Brain microvascular endothelial cell (primary cell): ENCODE data around the gene KLF13.

Source experiments
- DNase-seq: peaks from one replicate; pipeline ENCODE4 v3.0.0-alpha.2; 2020
- H3K27ac ChIP-seq: fragments of 250-450 bp; sonication (Bioruptor Pico); 2 replicates; pipeline ENCODE4 v1.5.1; 2020; ENCODE audit warnings: mild to moderate bottlenecking, moderate library complexity
- H3K27me3 ChIP-seq: fragments of 250-450 bp; sonication (Bioruptor Pico); replicated peaks from 2 replicates; pipeline ENCODE4 v1.5.1; 2020; ENCODE audit warnings: mild to moderate bottlenecking
- H3K36me3 ChIP-seq: fragments of 250-450 bp; sonication (Bioruptor Pico); replicated peaks from 2 replicates; pipeline ENCODE4 v1.5.1; 2020; ENCODE audit warnings: mild to moderate bottlenecking
- H3K4me3 ChIP-seq: 2 replicates; pipeline ENCODE4 v1.5.1; 2011; ENCODE audit warnings: low read depth, mild to moderate bottlenecking, control low read depth, low read length, moderate library complexity
- CTCF ChIP-seq: IDR thresholded peaks from 2 replicates; pipeline ENCODE4 v1.5.1; 2011; ENCODE audit warnings: low read depth, mild to moderate bottlenecking, moderate library complexity, low read length, control low read depth, inconsistent platforms; ENCODE audit errors: missing control alignments
- in situ Hi-C: cut with HindIII; loops from 2 replicates; pipeline ENCODE4 v1.10.0; 2017; ENCODE audit warnings: low sequenced_read_pairs, low pct_ligation_motif_present

Gene KLF13

GRCh38 chr15:31402511-31403056, 75.9 kb downstream of the KLF13 start:
- in situ Hi-C loops, result no loop called here
- peak overlapping the region; percentile 86 for H3K27ac ChIP-seq

DNA sequence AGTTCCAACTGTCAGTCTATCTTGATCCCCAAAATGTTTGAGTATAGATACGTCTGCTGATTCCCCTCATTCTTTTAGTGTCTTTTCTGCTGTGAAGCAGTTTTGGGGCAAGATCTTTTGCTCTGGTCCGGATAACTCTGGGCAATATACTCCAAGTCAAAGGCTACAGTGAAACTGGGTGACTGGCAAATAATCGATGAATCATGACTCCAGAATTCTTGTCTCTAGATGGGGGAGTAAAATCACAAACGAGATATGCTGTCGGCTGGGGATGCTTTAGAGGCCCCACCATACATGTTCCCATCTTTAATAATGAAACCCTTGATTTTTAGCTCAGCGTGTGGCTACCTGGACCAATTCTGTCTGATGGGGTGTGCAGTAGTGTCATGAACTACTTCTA, 76.5 kb downstream of the KLF13 start:
- TF ChIP-seq CTCF, result no peak
- Histone ChIP-seq H3K27ac (peak overlapping the region; percentile 86), H3K36me3 (no peaks in the 10 kb centered on the region), H3K4me3 (no peak overlapping the region), H3K27me3 (no peaks in the 10 kb centered on the region)
- in situ Hi-C loops, result no loop called here
- DNase-seq, result peak; percentile 52

More at GRCh38 chr15:31402511-31403056, 75.9 kb downstream of the KLF13 start:
- peak; percentile 81 for DNase-seq
- no peaks in the 10 kb centered on the region for H3K27me3 ChIP-seq
- TF ChIP-seq CTCF, result no peak
- H3K36me3 ChIP-seq, result no peaks in the 10 kb centered on the region
- no peak overlapping the region for H3K4me3 ChIP-seq

DNA sequence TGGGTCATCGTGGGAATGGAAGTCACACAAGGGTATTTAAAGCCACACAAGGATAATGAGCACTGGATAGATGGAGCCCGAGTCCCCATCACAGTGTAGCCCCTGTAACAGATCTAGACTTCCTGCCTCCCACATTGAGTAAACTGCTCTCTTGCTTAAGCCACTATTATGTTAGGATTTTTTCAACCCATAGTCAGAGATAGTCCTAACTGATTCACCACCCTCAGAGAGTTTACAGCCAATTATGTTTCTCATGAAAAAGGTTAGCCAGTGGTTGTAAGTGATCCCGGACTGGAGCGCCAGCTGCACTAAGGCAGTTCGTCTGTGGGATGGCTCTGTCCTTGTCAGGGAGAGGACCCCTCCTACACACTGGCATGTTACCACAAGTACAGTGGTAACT, 77.0 kb downstream of the KLF13 start:
- TF ChIP-seq CTCF, result no peak
- Histone ChIP-seq H3K36me3 (no peaks in the 10 kb centered on the region), H3K27me3 (no peaks in the 10 kb centered on the region), H3K4me3 (no peak overlapping the region), H3K27ac (peak overlapping the region; percentile 86)
- peak; percentile 60 for DNase-seq
- in situ Hi-C loops, result no loop called here

DNA sequence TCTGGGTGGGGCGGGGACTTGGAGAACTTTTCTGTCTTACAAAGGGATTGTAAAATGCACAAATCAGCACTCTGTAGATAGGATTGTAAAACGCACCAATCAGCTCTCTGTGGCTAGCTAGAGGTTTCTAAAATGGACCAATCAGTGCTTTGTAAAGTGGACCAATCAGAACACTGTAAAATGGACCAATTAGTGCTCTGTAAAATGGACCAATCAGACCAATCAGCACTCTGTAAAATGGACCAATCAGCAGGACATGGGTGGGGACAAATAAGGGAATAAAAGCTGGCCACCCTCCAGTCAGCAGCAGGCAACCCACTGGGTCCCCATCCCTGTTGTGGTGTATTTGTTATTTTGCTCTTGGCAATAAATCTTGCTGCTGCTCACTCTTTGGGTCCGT, 77.7 kb downstream of the KLF13 start:
- Histone ChIP-seq H3K4me3 (no peak overlapping the region), H3K27me3 (no peaks in the 10 kb centered on the region), H3K36me3 (no peaks in the 10 kb centered on the region), H3K27ac (no peak overlapping the region)
- in situ Hi-C loops, result no loop called here
- TF ChIP-seq CTCF, result no peak
- DNase-seq, result no peak

DNA sequence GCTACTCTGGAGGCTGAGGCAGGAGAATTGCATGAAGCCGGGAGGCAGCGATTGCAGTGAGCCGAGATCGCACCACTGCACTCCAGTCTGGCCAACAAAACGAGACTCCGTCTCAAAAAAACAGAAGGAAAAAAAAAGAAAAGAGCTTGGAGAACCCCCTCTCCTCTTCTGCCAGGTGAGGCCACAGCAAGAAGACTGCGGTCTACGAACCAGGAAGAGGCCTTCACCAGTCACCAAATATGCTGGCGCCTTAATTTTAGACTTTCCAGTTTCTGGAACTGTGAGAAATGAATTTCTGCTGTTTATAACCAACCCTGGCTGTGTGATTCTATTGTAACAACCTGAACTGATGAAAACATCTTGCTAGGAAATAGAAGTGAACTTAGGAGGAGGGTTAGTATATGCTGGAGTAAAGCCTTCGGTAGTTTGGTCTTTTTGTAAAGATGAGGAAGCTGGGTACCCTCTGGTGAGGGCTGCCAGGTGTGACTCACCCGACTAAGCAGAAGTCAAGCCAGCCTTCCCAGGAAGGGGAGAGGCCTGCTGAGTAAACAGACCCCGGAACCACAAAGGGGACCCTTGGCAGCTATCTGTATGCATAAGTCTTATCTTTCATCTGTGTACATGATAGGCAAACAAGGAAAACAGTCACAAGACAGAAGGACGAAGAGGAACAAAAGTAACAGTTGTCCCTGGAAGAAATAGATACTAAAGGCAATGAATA, 78.7 kb downstream of the KLF13 start:
- Histone ChIP-seq H3K27ac (no peak overlapping the region), H3K36me3 (no peaks in the 10 kb centered on the region), H3K27me3 (no peaks in the 10 kb centered on the region), H3K4me3 (no peak overlapping the region)
- in situ Hi-C loops, result no loop called here
- DNase-seq, result no peak
- no peak for TF ChIP-seq CTCF

- in situ Hi-C loops, result no loop called here
Measured at GRCh38 chr15:31407376-31407775, 80.7 kb downstream of the KLF13 start.

More at GRCh38 chr15:31407376-31407775, 80.7 kb downstream of the KLF13 start:
- no peak for DNase-seq
- Histone ChIP-seq H3K36me3 (no peaks in the 10 kb centered on the region), H3K4me3 (no peak overlapping the region), H3K27me3 (no peaks in the 10 kb centered on the region), H3K27ac (no peak overlapping the region)
- TF ChIP-seq CTCF, result no peak
